Stimulated activated CD8-positive, alpha-beta memory T cell treated with anti-CD3 and anti-CD28 coated beads, Interleukin-15, amount 100 ng/mL, for 4 hours (primary cell): Measurements from ENCODE around the gene ZMIZ1.

ENCODE experiments used
- DNase-seq, 2 donors: peaks; one replicate each; pipeline ENCODE4 v3.0.0-alpha.2; 2020; ENCODE audit warnings: low read depth in 2 of 2

Gene ZMIZ1

GRCh38 chr10:79208251-79208983, 139.7 kb downstream of the ZMIZ1 start:
- DNase-seq, result no peak

- DNase-seq, result no peak
These were observed 140.6 kb downstream of the ZMIZ1 start for GRCh38 chr10:79209340-79209739.

GRCh38 chr10:79209831-79210230, 141.1 kb downstream of the ZMIZ1 start:
- DNase-seq, result no peak

- DNase-seq, result no peak
These were observed 141.9 kb downstream of the ZMIZ1 start for GRCh38 chr10:79210672-79211071.

GRCh38 chr10:79211616-79212015, 142.8 kb downstream of the ZMIZ1 start:
- no peak for DNase-seq

- DNase-seq, result no peak
These were observed 146.8 kb downstream of the ZMIZ1 start for GRCh38 chr10:79215531-79215930.

GRCh38 chr10:79219322-79219957, 150.7 kb downstream of the ZMIZ1 start:
- no peak for DNase-seq

- DNase-seq, result no peak
These were observed 151.5 kb downstream of the ZMIZ1 start for GRCh38 chr10:79220307-79220706.

GRCh38 chr10:79221110-79222051, 152.6 kb downstream of the ZMIZ1 start:
- DNase-seq, result no peak

- DNase-seq, result no peak
These were observed 153.4 kb downstream of the ZMIZ1 start for GRCh38 chr10:79222186-79222585.

GRCh38 chr10:79223091-79224048, 154.6 kb downstream of the ZMIZ1 start:
- DNase-seq, result no peak

GRCh38 chr10:79224263-79224949, 155.6 kb downstream of the ZMIZ1 start:
- DNase-seq, result no peak

GRCh38 chr10:79224992-79225391, 156.2 kb downstream of the ZMIZ1 start:
- DNase-seq, result no peak

- DNase-seq, result no peak
These were observed 157.9 kb downstream of the ZMIZ1 start for GRCh38 chr10:79226391-79227245.

- DNase-seq, result no peak
These were observed 160.3 kb downstream of the ZMIZ1 start for GRCh38 chr10:79229071-79229541.

- DNase-seq, result no peak
These were observed 161.1 kb downstream of the ZMIZ1 start for GRCh38 chr10:79229830-79230327.

GRCh38 chr10:79230328-79230830, 161.6 kb downstream of the ZMIZ1 start:
- no peak for DNase-seq

- DNase-seq, result no peak
These were observed 162.1 kb downstream of the ZMIZ1 start for GRCh38 chr10:79230850-79231249.

GRCh38 chr10:79231908-79232307, 163.1 kb downstream of the ZMIZ1 start:
- DNase-seq, result no peak
